Mononuclear cell (primary cell): ENCODE data around the gene EFNA5. TPM values are rescaled to one million over a fixed set of nuclear protein-coding genes. Genes with fewer than 3 reads are reported as not detected.
A peak's percentile ranks its signal among the peaks of the same experiment; 100 is the strongest.

Source experiments
- H3K27me3 ChIP-seq: 2 replicates; pipeline ENCODE4 v1.6.0; 2011; ENCODE audit warnings: low read length, control low read depth; ENCODE audit not compliant: insufficient read depth
- H3K4me1 ChIP-seq: 2 replicates; pipeline ENCODE4 v1.5.1; 2011; ENCODE audit warnings: mild to moderate bottlenecking, low read length, control low read depth; ENCODE audit not compliant: insufficient read depth
- H3K4me3 ChIP-seq: 2 replicates; pipeline ENCODE4 v1.5.1; 2011; ENCODE audit warnings: mild to moderate bottlenecking, low read length, moderate library complexity
- H3K9me3 ChIP-seq: 2 replicates; pipeline ENCODE4 v1.5.1; 2011; ENCODE audit warnings: low read depth, mild to moderate bottlenecking, control low read depth, low read length
- total RNA-seq: library from RNA; depleted of rRNA; stranded (reverse); fragments of >200 nt; gene quantifications from one replicate; pipeline ENCODE4 v1.2.3, GENCODE V29; 2012

Gene EFNA5
- total RNA-seq, 1 donor, result 0.84 TPM

- Histone ChIP-seq H3K4me1 (no peaks in the 10 kb centered on the region), H3K9me3 (no peaks in the 10 kb centered on the region), H3K4me3 (no peak overlapping the region), H3K27me3 (peaks cover 21% of the 10 kb centered on the region)
Observed at GRCh38 chr5:107680799-107681198, 10.1 kb upstream of the EFNA5 start.

DNA sequence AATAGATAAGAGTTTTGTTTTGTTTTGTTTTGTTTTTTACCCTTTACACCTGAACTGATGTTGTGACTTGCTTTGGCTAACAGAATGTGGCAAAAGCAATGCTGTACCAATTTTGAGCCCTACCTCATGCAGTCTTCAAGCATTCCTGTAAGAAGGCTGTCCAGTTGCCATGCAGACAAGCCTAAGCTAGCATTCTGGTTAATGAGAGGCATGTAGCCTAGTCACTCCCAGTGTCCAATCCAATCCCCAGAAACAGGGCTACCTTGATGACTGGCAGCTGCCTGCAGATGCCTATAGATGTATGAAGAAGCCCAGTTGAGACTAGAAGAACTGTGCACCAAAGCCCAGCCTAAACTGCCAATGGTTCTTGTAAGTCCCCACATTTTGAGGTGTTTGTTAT, 9.4 kb upstream of the EFNA5 start:
- Histone ChIP-seq H3K27me3 (peaks cover 28% of the 10 kb centered on the region), H3K4me3 (no peak overlapping the region), H3K4me1 (no peaks in the 10 kb centered on the region), H3K9me3 (no peaks in the 10 kb centered on the region)

DNA sequence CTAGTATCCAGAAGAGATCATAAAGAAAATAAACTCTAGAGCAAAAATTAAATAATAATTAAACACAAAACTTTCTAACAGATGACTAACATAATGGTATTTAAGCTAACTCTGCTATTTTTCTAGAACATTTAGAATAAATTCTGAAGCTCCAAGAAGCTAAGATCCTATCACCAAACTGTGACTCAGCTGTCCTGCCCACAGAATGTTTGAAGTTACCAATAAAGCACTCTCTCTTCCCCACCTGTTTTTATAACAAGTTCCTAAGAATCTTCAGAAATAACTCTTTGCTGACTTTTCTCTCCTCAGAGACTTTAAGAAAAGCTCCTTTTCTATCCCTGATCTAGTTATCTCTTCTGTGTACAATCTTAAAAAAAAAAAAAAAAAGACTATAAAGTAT, 6.0 kb upstream of the EFNA5 start:
- Histone ChIP-seq H3K9me3 (no peaks in the 10 kb centered on the region), H3K4me3 (no peak overlapping the region), H3K4me1 (peaks cover 20% of the 10 kb centered on the region), H3K27me3 (peaks cover 59% of the 10 kb centered on the region)

- no peaks in the 10 kb centered on the region for H3K9me3 ChIP-seq
- H3K4me3 ChIP-seq, result no peak overlapping the region
- peaks cover 71% of the 10 kb centered on the region for H3K27me3 ChIP-seq
- H3K4me1 ChIP-seq, result peaks cover 34% of the 10 kb centered on the region
Observed at GRCh38 chr5:107675201-107675600, 4.5 kb upstream of the EFNA5 start.

DNA sequence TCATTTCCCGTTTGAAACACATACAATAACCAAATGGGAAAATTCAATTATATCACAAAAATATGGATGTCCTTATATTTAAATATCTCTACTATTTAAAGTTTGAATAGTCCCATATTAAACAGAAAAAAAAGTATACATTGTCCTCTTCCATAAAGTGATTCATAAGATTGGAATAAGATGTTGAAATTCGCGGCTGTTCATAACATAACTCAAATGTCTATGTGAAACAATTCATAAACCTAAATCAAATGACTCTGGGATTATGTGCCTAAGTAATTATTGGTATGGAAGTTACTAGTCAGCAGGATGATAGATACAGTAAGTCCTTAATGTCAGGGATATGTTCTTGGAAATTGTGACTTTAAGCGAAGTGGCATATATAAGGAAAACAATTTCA, 3.9 kb upstream of the EFNA5 start:
- peaks cover 74% of the 10 kb centered on the region for H3K27me3 ChIP-seq
- H3K9me3 ChIP-seq, result no peaks in the 10 kb centered on the region
- H3K4me1 ChIP-seq, result peaks cover 38% of the 10 kb centered on the region
- H3K4me3 ChIP-seq, result no peak overlapping the region

DNA sequence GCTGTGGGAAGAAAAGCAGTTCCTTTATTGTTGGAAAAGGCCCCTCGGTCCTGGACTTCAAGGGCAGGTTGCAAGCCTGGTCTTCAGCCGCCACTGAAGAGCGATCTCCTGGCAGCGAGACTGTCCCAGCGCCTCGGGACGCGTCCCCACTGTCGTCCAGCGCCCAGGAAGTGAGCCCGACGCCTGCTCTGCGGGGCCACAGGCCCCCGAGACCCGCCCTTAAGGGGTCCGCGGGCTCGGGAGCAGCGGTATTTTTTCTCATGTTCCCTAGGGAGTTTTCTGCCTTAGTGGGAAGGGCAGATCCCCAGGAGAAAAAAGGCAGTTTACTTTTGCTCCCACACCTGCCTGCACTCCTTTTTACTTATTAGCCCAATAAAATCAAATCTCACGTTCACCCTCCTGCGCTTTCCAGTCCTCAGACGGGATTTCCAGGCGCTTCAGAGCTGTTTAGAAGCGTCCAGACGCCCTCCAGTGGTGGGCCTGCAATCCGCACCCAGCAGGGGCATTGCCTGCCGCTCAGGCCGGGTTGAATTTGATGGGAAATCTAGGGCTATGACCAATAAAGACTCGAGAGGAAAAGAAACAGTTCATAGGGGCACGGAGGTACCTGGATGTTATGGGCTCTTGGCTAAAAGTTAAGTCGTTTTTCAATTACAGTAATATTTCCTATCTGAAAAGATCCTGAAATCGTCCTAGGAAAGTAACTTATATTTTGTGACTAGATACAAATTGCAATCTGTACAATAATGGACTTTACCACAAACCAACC, 2.8 kb upstream of the EFNA5 start:
- Histone ChIP-seq H3K9me3 (no peaks in the 10 kb centered on the region), H3K4me3 (peak overlapping the region; percentile 12), H3K4me1 (peaks cover 42% of the 10 kb centered on the region), H3K27me3 (peaks cover 85% of the 10 kb centered on the region)

- no peak overlapping the region for H3K4me3 ChIP-seq
- H3K4me1 ChIP-seq, result peaks cover 42% of the 10 kb centered on the region
- no peaks in the 10 kb centered on the region for H3K9me3 ChIP-seq
- peaks cover 90% of the 10 kb centered on the region for H3K27me3 ChIP-seq
Observed at GRCh38 chr5:107673039-107673367, 2.3 kb upstream of the EFNA5 start.

GRCh38 chr5:107672211-107673038, 1.7 kb upstream of the EFNA5 start:
- Histone ChIP-seq H3K4me3 (peak overlapping the region; percentile 13), H3K27me3 (peaks cover 91% of the 10 kb centered on the region), H3K4me1 (peaks cover 42% of the 10 kb centered on the region), H3K9me3 (no peaks in the 10 kb centered on the region)

GRCh38 chr5:107671742-107672210, 1.0 kb upstream of the EFNA5 start:
- Histone ChIP-seq H3K4me3 (peak overlapping the region; percentile 13), H3K4me1 (peaks cover 42% of the 10 kb centered on the region), H3K9me3 (no peaks in the 10 kb centered on the region), H3K27me3 (peaks cover 90% of the 10 kb centered on the region)

GRCh38 chr5:107670087-107670931, 428 bp downstream of the EFNA5 start:
- Histone ChIP-seq H3K4me1 (peaks cover 42% of the 10 kb centered on the region), H3K27me3 (peaks cover 86% of the 10 kb centered on the region), H3K4me3 (no peak overlapping the region), H3K9me3 (no peaks in the 10 kb centered on the region)

- Histone ChIP-seq H3K9me3 (no peaks in the 10 kb centered on the region), H3K4me1 (peaks cover 42% of the 10 kb centered on the region), H3K4me3 (no peak overlapping the region), H3K27me3 (peaks cover 82% of the 10 kb centered on the region)
Observed at GRCh38 chr5:107669096-107670031, 1.4 kb downstream of the EFNA5 start.

DNA sequence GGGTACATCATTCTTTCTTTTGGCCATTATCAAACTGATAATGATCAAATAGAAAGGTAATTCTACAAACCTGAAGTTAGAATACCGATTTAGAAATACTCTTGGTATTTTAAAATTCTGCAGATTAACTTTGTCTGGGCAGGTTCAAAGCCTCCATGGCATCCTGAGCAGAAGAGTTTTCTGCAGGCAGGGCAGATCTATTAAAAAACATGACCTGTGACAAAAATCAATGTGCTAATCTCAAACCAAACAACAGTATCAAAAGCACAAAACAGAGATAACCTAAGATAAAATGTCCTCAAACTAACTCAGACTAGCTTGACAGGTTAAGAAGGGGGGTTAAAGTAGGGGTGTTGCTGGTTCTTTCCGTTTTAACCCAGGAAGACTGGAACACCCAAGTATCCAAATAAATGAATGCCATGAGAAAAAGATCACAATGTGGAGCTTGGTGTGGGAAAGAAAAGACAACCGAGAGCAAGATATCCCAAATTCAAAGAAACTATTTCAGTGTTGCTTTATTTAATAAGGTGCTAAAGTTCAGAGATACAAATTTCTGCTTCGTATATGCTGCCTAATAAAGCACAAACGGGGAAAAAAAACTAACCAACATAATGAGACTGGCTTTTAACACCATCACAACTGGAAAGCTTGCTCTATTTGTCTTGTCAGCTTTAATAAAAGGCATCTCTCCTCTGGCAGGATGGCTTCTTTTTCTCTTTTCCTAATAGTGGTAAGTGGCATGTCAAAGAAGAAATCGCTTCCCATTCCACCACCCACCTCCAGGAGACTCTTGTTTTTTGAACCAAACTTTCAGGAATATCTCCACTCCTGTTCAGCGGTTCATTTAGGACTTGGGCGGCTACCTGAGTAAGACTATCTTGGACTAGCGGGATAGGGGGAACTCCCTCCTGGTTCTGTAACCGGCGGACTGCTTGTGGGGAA, 2.3 kb downstream of the EFNA5 start:
- no peak overlapping the region for H3K4me3 ChIP-seq
- H3K4me1 ChIP-seq, result peaks cover 39% of the 10 kb centered on the region
- H3K27me3 ChIP-seq, result peaks cover 75% of the 10 kb centered on the region
- H3K9me3 ChIP-seq, result no peaks in the 10 kb centered on the region

- Histone ChIP-seq H3K4me3 (no peak overlapping the region), H3K27me3 (peaks cover 57% of the 10 kb centered on the region), H3K4me1 (peaks cover 17% of the 10 kb centered on the region), H3K9me3 (no peaks in the 10 kb centered on the region)
Observed at GRCh38 chr5:107666051-107666655, 4.6 kb downstream of the EFNA5 start.
